A673 (cell line): ENCODE data around the gene PNLIPRP2. TPM values are rescaled to one million over a fixed set of nuclear protein-coding genes. Genes with fewer than 3 reads are reported as not detected.

Experiments
- BruUV-seq: library from RNA; stranded (reverse); fragments of 400-500 nt; replicated peaks from 2 replicates; lab custom pipeline; 2021; lab: Mats Ljungman, UMichigan
- CTCF ChIA-PET: fragments of 300-600 bp; sonication (Branson Sonifier 250); formaldehyde crosslinking; loops from one replicate; lab custom pipeline; 2022; ENCODE audit warnings: antibody characterized with exemption; lab: Charles Lee
- POLR2A ChIA-PET: fragments of 300-600 bp; sonication (Branson Sonifier 250); formaldehyde crosslinking; loops from one replicate; lab custom pipeline; 2022; ENCODE audit warnings: antibody characterized with exemption; ENCODE audit not compliant: low non-redundant PET; lab: Charles Lee
- DNase-seq: peaks from one replicate; pipeline ENCODE4 v3.0.0-alpha.2; 2015; ENCODE audit warnings: low spot score
- H3K27ac ChIP-seq: fragments of 200-600 bp; sonication (generic); 2 replicates; pipeline ENCODE4 v1.5.1; 2016; ENCODE audit warnings: mixed run types, low read depth, mild to moderate bottlenecking, mixed read lengths, antibody characterized with exemption, low read length; ENCODE audit not compliant: poor library complexity, severe bottlenecking
- H3K27me3 ChIP-seq: fragments of 200-600 bp; sonication (generic); replicated peaks from 2 replicates; pipeline ENCODE4 v1.6.1; 2017; ENCODE audit warnings: mixed run types, low read depth, mild to moderate bottlenecking, mixed read lengths, antibody characterized with exemption, low read length; ENCODE audit not compliant: insufficient read depth, poor library complexity
- H3K36me3 ChIP-seq: fragments of 200-600 bp; sonication (generic); 2 replicates; pipeline ENCODE4 v1.6.1; 2016; ENCODE audit warnings: mixed run types, mild to moderate bottlenecking, mixed read lengths, antibody characterized with exemption, low read length; ENCODE audit not compliant: insufficient read depth, poor library complexity, severe bottlenecking
- H3K4me1 ChIP-seq: fragments of 200-600 bp; sonication (generic); 2 replicates; pipeline ENCODE4 v1.6.1; 2017; ENCODE audit warnings: mixed run types, mild to moderate bottlenecking, mixed read lengths, antibody characterized with exemption, low read length; ENCODE audit not compliant: insufficient read depth, poor library complexity, severe bottlenecking
- H3K4me3 ChIP-seq: fragments of 200-600 bp; sonication (generic); 2 replicates; pipeline ENCODE4 v1.5.1; 2016; ENCODE audit warnings: low read depth, mixed run types, mild to moderate bottlenecking, mixed read lengths, low read length; ENCODE audit not compliant: poor library complexity, severe bottlenecking
- H3K9me3 ChIP-seq: fragments of 200-600 bp; sonication (generic); 2 replicates; pipeline ENCODE4 v1.6.1; 2016; ENCODE audit warnings: mixed run types, low read depth, mild to moderate bottlenecking, mixed read lengths, antibody characterized with exemption, low read length; ENCODE audit not compliant: poor library complexity, severe bottlenecking
- CTCF ChIP-seq: fragments of 300-800, 200-600 bp; sonication (generic); conservative IDR thresholded peaks from 2 replicates; pipeline ENCODE4 v1.5.1; 2017; ENCODE audit warnings: low read depth, mild to moderate bottlenecking, antibody characterized with exemption, low read length, moderate library complexity, mixed read lengths
- EZH2 ChIP-seq: fragments of 200-600 bp; sonication (generic); IDR thresholded peaks from 2 replicates; pipeline ENCODE4 v1.6.1; 2017; ENCODE audit warnings: borderline replicate concordance, low read depth, mild to moderate bottlenecking, mixed read lengths, antibody characterized with exemption, low read length; ENCODE audit not compliant: poor library complexity, severe bottlenecking
- intact Hi-C: fragments of 100-400 bp; cut with micrococcal nuclease; formaldehyde crosslinking; loops from one replicate; pipeline ENCODE4 v1.10.0; 2022; ENCODE audit not compliant: unreplicated experiment
- total RNA-seq: library from RNA; stranded (reverse); gene quantifications from 2 replicates; pipeline ENCODE4 v1.2.3, GENCODE V29; 2021

Gene PNLIPRP2
- total RNA-seq, 1 experiment from 2014 or later: not detected

DNA sequence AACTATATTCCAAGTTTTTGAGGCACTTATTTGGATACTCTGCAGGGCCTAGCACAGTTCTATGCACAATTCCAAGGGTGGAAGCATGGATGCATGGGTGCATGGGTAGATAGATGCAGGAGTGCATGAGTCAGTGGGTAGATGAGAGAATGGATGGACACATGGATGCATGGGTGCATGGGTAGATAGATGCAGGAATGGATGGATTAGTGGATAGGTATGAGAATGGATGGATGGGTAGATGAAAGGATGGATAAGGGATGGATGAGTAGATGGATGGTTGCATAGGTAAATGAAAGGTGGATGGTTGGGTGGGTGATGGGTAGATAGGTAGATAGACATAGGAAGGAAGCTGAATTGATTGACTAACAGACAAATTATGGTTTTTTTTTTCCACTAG is 15.6 kb downstream of the PNLIPRP2 start:
- H3K27ac ChIP-seq: no peak overlapping the region
- H3K9me3 ChIP-seq: no peaks in the 10 kb centered on the region
- no peak for DNase-seq
- ChIA-PET POLR2A (no interaction called here), CTCF (no interaction called here)
- BruUV-seq: no TSS peak
- no peak overlapping the region for H3K4me3 ChIP-seq
- TF ChIP-seq EZH2 (no peak), CTCF (no peak)
- H3K4me1 ChIP-seq: no peaks in the 10 kb centered on the region
- H3K27me3 ChIP-seq: no peaks in the 10 kb centered on the region
- H3K36me3 ChIP-seq: no peaks in the 10 kb centered on the region
- intact Hi-C loops: no loop called here

DNA sequence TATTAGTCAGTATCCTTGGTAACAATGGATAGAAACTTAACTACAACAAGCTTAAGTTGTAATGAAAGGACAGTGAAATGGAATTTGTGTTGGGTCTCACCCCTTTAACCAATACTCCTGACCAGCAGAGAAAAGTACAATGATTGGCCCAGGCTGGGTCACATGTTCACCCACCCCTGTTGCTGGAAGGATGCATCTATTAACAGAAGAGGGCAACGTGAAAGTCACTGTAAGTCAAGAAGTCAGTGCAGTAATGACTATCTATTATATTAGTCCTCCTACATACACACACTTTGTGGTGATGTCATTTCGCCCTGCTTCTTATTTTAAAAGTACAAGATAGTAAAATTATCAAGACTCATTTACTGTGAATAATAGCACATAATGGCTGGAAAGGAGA is 16.2 kb downstream of the PNLIPRP2 start:
- no peak for DNase-seq
- Histone ChIP-seq H3K27ac (no peak overlapping the region), H3K27me3 (no peaks in the 10 kb centered on the region), H3K4me3 (no peak overlapping the region), H3K4me1 (no peaks in the 10 kb centered on the region), H3K36me3 (no peaks in the 10 kb centered on the region), H3K9me3 (no peaks in the 10 kb centered on the region)
- ChIA-PET CTCF (no interaction called here), POLR2A (no interaction called here)
- no TSS peak for BruUV-seq
- TF ChIP-seq CTCF (no peak), EZH2 (no peak)
- intact Hi-C loops: no loop called here

GRCh38 chr10:116637830-116638229 is 17.1 kb downstream of the PNLIPRP2 start:
- CTCF ChIA-PET: no interaction called here
- no TSS peak for BruUV-seq
- H3K36me3 ChIP-seq: no peaks in the 10 kb centered on the region
- no peaks in the 10 kb centered on the region for H3K9me3 ChIP-seq
- no peak overlapping the region for H3K4me3 ChIP-seq
- TF ChIP-seq CTCF (no peak), EZH2 (no peak)
- H3K27me3 ChIP-seq: peaks cover 5% of the 10 kb centered on the region
- H3K4me1 ChIP-seq: no peaks in the 10 kb centered on the region
- POLR2A ChIA-PET: no interaction called here
- no peak for DNase-seq
- intact Hi-C loops: no loop called here
- no peak overlapping the region for H3K27ac ChIP-seq
